ENCODE measurements around the gene TNFAIP6. TPM values are rescaled to one million over a fixed set of nuclear protein-coding genes. Genes with fewer than 3 reads are reported as not detected.

TNFAIP6 gene
- total RNA-seq, 4 donors from 2014 or later: 0.88 to 2.4 (median 1.9) TPM; not detected in 1

DNA sequence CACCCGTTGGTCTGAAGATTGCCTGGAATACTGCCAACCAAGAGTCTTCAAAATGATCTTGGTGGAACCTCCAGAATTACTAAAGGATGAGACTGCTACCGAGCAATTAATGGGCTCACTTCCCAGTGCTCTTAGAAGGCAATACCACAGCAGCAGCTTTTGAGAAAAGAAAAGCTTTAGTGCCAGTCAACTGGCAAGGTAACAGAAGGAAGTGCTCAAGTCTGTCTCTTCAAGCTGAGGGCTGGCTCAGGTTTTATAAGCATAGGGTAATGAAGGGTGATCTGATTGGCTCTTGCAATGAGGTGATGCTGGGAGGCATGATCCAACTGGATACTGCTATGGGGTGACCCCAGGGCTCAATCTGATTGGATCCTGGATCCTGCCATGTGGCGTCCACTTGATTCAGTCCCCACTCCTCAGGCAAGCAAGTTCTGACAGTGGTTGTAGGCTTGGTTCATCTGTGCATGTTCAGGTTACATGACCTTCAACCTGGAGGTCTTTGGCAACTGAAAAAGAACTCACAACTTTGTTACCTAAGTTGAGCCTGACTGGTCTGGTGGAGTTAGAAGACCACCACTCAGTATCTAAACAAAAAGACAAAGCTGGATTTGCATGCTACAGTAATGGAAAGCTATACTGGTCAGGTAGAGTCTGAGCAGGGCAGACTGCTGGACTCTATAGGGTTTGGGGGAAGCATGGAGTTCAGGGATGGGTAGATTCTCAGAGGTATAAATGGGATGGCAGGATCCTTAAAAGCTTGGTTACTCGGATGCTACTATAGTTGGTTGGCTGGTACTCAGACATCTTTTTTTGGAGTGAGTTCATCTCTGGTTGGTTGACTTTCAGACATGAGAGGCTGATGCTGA is 38.4 kb downstream of the TNFAIP6 start:
- intact Hi-C loops (cut with DNase I; ENCODE audit: low total_unique reads): no loop called here
- TF ChIP-seq, protein P1, sequence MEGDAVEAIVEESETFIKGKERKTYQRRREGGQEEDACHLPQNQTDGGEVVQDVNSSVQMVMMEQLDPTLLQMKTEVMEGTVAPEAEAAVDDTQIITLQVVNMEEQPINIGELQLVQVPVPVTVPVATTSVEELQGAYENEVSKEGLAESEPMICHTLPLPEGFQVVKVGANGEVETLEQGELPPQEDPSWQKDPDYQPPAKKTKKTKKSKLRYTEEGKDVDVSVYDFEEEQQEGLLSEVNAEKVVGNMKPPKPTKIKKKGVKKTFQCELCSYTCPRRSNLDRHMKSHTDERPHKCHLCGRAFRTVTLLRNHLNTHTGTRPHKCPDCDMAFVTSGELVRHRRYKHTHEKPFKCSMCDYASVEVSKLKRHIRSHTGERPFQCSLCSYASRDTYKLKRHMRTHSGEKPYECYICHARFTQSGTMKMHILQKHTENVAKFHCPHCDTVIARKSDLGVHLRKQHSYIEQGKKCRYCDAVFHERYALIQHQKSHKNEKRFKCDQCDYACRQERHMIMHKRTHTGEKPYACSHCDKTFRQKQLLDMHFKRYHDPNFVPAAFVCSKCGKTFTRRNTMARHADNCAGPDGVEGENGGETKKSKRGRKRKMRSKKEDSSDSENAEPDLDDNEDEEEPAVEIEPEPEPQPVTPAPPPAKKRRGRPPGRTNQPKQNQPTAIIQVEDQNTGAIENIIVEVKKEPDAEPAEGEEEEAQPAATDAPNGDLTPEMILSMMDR (IDR thresholded peaks at IDR 0.05 in 4 of 5, conservative IDR thresholded peaks at IDR 0.05 in 1 of 5): no peak
- no peak for TF ChIP-seq POLR2A (IDR thresholded peaks at IDR 0.05)
- H3K9me3 ChIP-seq: no peaks in the 10 kb centered on the region
- ATAC-seq (no peak), DNase-seq (no peak)
- H3K4me1 ChIP-seq: no peaks in the 10 kb centered on the region
- no peak overlapping the region for H3K27ac ChIP-seq
- H3K4me3 ChIP-seq: no peak overlapping the region
- no peaks in the 10 kb centered on the region for H3K36me3 ChIP-seq
- no peaks in the 10 kb centered on the region for H3K27me3 ChIP-seq
- in situ Hi-C loops (cut with MboI; ENCODE audit: low sequenced_read_pairs in 4 of 4): no loop called here

DNA sequence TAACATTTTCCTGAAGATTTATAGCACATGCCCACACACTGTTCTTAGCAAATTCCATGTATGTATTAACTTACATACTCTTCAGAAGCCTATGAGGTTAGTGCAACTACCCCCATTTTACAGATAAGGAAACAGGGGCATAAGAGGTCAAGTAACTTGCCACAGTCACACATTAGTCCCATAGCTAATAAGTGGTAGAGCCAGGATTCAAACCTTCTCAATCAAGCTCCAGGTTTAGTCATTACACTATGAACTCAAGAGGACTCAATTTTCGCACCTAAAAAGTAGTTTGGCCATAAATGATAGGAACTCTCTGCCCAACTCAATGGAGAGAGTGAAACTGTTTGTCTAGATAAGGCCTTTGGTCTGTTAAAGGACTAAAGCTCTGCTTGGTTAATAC is 42.6 kb downstream of the TNFAIP6 start:
- in situ Hi-C loops (cut with MboI; ENCODE audit: low sequenced_read_pairs in 4 of 4): loop anchor here in 2 of 4 donors (25.0 kb wide), 1 partner anchor 1813 kb away; the partner anchor contains the start of gene MMADHC (in 2 of the 2)
- Histone ChIP-seq H3K9me3 (no peaks in the 10 kb centered on the region), H3K4me1 (no peaks in the 10 kb centered on the region), H3K4me3 (no peak overlapping the region), H3K27me3 (no peaks in the 10 kb centered on the region), H3K27ac (no peak overlapping the region), H3K36me3 (no peaks in the 10 kb centered on the region)
- ATAC-seq (no peak), DNase-seq (no peak)
- intact Hi-C loops (cut with DNase I; ENCODE audit: low total_unique reads): no loop called here
- TF ChIP-seq POLR2A (IDR thresholded peaks at IDR 0.05): no peak
- TF ChIP-seq, protein P1 (IDR thresholded peaks at IDR 0.05 in 4 of 5, conservative IDR thresholded peaks at IDR 0.05 in 1 of 5): no peak

DNA sequence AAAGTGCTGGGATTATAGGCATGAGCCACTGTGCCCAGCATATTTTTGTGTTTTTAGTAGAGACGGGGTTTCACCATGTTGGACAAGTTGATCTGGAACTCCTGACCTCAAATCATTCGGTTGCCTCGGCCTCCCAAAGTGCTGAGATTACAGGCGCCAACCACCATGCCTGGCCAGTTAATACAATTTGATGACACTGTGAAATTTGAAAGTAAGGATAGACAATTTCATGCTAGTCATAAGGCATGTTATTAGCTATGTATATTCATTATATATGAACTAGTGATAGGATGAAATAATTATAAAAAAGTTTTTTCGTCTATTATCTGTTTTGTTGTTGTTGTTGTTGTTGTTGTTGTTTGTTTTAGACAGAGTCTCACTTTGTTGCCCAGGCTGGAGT is 43.8 kb downstream of the TNFAIP6 start:
- DNase-seq (no peak), ATAC-seq (no peak)
- Histone ChIP-seq H3K9me3 (no peaks in the 10 kb centered on the region), H3K4me3 (no peak overlapping the region), H3K27ac (no peak overlapping the region), H3K27me3 (no peaks in the 10 kb centered on the region), H3K4me1 (no peaks in the 10 kb centered on the region), H3K36me3 (no peaks in the 10 kb centered on the region)
- intact Hi-C loops (cut with DNase I; ENCODE audit: low total_unique reads): no loop called here
- TF ChIP-seq, protein P1 (IDR thresholded peaks at IDR 0.05 in 4 of 5, conservative IDR thresholded peaks at IDR 0.05 in 1 of 5): no peak
- no peak for TF ChIP-seq POLR2A (IDR thresholded peaks at IDR 0.05)
- in situ Hi-C loops (cut with MboI; ENCODE audit: low sequenced_read_pairs in 4 of 4): loop anchor here in 2 of 4 donors (25.0 kb wide), 1 partner anchor 1814 kb away; the partner anchor contains the start of gene MMADHC (in 2 of the 2)

DNA sequence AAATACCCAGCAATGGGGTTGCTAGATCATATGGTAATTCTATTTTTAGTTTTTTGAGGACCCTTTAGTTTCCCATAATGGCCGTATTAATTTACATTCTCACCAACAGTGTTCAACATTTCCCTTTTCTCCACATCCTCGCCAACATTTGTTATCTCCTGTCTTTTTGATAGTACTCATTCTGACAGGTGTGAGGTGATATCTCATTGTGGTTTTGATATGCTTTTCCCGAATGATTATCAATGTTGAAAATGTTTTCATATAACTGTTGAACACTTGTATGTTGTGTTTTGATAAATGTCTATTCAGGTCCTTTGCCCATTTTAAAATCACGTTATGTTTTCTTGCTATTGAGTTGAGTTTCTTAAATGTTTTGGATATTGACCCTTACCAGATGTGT is 46.5 kb downstream of the TNFAIP6 start:
- no peak for TF ChIP-seq POLR2A (IDR thresholded peaks at IDR 0.05)
- TF ChIP-seq, protein P1 (IDR thresholded peaks at IDR 0.05 in 4 of 5, conservative IDR thresholded peaks at IDR 0.05 in 1 of 5): no peak
- no peaks in the 10 kb centered on the region for H3K9me3 ChIP-seq
- H3K4me3 ChIP-seq: no peak overlapping the region
- H3K27ac ChIP-seq: no peak overlapping the region
- intact Hi-C loops (cut with DNase I; ENCODE audit: low total_unique reads): no loop called here
- in situ Hi-C loops (cut with MboI; ENCODE audit: low sequenced_read_pairs in 4 of 4): loop anchor here in 2 of 4 donors (25.0 kb wide), 1 partner anchor 1817 kb away; the partner anchor contains the start of gene MMADHC (in 2 of the 2)
- DNase-seq: no peak
- no peak for ATAC-seq
- no peaks in the 10 kb centered on the region for H3K36me3 ChIP-seq
- no peaks in the 10 kb centered on the region for H3K27me3 ChIP-seq
- no peaks in the 10 kb centered on the region for H3K4me1 ChIP-seq
